ENCODE measurements around the gene CHD9NB. TPM values are rescaled to one million over a fixed set of nuclear protein-coding genes. Genes with fewer than 3 reads are reported as not detected.

The CHD9NB gene
- total RNA-seq, 1 experiment from 2014 or later = 2.9 TPM

DNA sequence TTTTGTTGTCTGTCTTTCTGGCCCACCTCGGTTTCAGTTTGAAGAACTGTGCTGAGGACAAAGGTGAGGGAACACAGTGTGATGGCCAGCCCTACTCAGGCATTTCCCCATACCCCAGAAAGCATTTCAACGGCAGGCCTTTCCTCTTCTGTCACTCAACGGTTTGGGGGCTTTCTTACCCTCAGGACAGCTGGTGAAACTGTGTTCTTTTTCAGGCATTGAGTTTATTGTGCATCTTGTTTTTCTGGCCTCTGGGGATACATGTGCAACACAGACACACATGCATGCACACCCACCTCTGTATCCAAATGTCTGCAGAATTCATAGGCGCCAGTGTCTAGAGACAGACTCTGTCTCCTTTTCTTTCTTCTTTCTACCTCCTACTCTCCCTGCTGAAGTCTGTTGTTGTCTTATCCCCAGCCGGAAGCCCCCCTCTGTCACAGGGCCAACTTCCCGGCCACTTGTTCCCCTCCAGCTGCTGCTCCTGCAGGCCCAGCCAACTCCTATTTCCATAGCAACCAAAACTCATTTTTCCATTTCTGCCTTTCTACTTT is 19.1 kb upstream of the CHD9NB start:
- intact Hi-C loops (cut with micrococcal nuclease) = no loop called here
- H3K27me3 Mint-ChIP-seq (ENCODE audit: insufficient read depth, unreplicated experiment) = no peaks in the 10 kb centered on the region

DNA sequence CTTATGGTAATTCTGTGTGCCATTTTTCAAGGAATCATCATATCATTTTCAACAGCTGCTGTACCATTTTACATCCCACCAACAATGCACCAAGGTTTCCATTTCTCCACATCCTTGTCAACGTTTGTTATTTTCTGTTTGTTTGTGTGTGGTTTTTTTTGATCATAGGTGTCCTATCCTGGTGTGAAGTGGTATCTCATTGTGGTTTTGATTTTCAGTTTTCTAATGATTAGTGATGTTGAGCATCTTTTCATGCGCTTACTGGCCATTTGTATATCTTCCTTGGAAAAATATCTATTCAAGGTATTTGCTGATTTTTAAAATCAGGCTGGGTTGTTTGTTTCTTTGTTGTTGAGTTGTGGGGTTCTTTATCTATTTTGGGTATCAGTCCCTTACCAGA is 17.1 kb upstream of the CHD9NB start:
- no peak for DNase-seq (ENCODE audit: unreplicated experiment)
- no TSS peak for BruUV-seq (replicated peaks)
- peaks cover 6% of the 10 kb centered on the region for H3K4me1 Mint-ChIP-seq (ENCODE audit: insufficient read depth, unreplicated experiment)

More for the DNA sequence above, 19.1 kb upstream of the CHD9NB start:
- ChIA-PET CTCF (no interaction called here), POLR2A (no interaction called here)
- no peak for DNase-seq (ENCODE audit: unreplicated experiment)
- Mint-ChIP-seq H3K27ac (ENCODE audit: low read depth, unreplicated experiment) (no peak overlapping the region), H3K4me3 (ENCODE audit: unreplicated experiment) (no peak overlapping the region), H3K9me3 (ENCODE audit: unreplicated experiment) (no peaks in the 10 kb centered on the region), H3K36me3 (ENCODE audit: insufficient read depth, unreplicated experiment) (peaks cover 29% of the 10 kb centered on the region), H3K4me1 (ENCODE audit: insufficient read depth, unreplicated experiment) (peaks cover 6% of the 10 kb centered on the region)
- TF ChIP-seq, protein P1, sequence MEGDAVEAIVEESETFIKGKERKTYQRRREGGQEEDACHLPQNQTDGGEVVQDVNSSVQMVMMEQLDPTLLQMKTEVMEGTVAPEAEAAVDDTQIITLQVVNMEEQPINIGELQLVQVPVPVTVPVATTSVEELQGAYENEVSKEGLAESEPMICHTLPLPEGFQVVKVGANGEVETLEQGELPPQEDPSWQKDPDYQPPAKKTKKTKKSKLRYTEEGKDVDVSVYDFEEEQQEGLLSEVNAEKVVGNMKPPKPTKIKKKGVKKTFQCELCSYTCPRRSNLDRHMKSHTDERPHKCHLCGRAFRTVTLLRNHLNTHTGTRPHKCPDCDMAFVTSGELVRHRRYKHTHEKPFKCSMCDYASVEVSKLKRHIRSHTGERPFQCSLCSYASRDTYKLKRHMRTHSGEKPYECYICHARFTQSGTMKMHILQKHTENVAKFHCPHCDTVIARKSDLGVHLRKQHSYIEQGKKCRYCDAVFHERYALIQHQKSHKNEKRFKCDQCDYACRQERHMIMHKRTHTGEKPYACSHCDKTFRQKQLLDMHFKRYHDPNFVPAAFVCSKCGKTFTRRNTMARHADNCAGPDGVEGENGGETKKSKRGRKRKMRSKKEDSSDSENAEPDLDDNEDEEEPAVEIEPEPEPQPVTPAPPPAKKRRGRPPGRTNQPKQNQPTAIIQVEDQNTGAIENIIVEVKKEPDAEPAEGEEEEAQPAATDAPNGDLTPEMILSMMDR (IDR thresholded peaks at IDR 0.05; ENCODE audit: unreplicated experiment) = no peak
- BruUV-seq (replicated peaks) = no TSS peak

DNA sequence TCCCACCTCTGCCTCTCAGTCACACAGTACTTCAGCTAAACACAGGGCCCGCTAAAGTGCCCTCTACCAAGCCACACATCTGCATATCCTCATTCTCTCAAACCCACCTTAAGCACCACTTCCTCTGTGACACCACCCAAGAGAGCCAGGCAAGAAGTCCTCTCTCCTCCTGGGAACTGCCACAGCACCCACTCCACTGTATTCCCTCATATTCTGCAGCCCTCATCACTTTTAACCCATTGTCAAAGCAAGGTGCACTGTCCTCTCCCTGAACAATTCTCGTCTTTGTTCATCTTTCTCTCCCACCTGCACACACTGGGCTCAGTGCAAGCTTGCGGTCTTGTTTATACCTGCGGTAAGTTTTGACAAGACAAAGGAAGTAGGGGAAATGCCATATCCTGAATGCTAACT is 15.7 kb upstream of the CHD9NB start:
- Mint-ChIP-seq H3K27ac (ENCODE audit: low read depth, unreplicated experiment) (no peak overlapping the region), H3K27me3 (ENCODE audit: insufficient read depth, unreplicated experiment) (no peaks in the 10 kb centered on the region), H3K9me3 (ENCODE audit: unreplicated experiment) (no peaks in the 10 kb centered on the region), H3K4me1 (ENCODE audit: insufficient read depth, unreplicated experiment) (peaks cover 6% of the 10 kb centered on the region), H3K4me3 (ENCODE audit: unreplicated experiment) (no peak overlapping the region), H3K36me3 (ENCODE audit: insufficient read depth, unreplicated experiment) (peaks cover 22% of the 10 kb centered on the region)
- DNase-seq (ENCODE audit: unreplicated experiment) = no peak
- ChIA-PET POLR2A (interaction anchor here (0.8 kb wide), 1 partner anchor 15 kb away, joined by 3 read pairs; no protein-coding TSS in a partner anchor), CTCF (no interaction called here)
- BruUV-seq (replicated peaks) = no TSS peak
- intact Hi-C loops (cut with micrococcal nuclease) = no loop called here
- TF ChIP-seq, protein P1 (IDR thresholded peaks at IDR 0.05; ENCODE audit: unreplicated experiment) = no peak

More for the DNA sequence above, 17.1 kb upstream of the CHD9NB start:
- peaks cover 29% of the 10 kb centered on the region for H3K36me3 Mint-ChIP-seq (ENCODE audit: insufficient read depth, unreplicated experiment)
- ChIA-PET POLR2A (interaction anchor here (1.1 kb wide), 1 partner anchor 30 kb away, joined by 3 read pairs; no protein-coding TSS in a partner anchor), CTCF (interaction anchor here (0.6 to 1.0 kb wide), 3 partner anchors 9 to 143 kb away, joined by 3 to 4 read pairs (median 3); partner anchors contain the start of gene CHD9)
- H3K27ac Mint-ChIP-seq (ENCODE audit: low read depth, unreplicated experiment) = no peak overlapping the region
- TF ChIP-seq, protein P1 (IDR thresholded peaks at IDR 0.05; ENCODE audit: unreplicated experiment) = no peak
- no peak overlapping the region for H3K4me3 Mint-ChIP-seq (ENCODE audit: unreplicated experiment)
- intact Hi-C loops (cut with micrococcal nuclease) = no loop called here
- no peaks in the 10 kb centered on the region for H3K9me3 Mint-ChIP-seq (ENCODE audit: unreplicated experiment)
- H3K27me3 Mint-ChIP-seq (ENCODE audit: insufficient read depth, unreplicated experiment) = no peaks in the 10 kb centered on the region

DNA sequence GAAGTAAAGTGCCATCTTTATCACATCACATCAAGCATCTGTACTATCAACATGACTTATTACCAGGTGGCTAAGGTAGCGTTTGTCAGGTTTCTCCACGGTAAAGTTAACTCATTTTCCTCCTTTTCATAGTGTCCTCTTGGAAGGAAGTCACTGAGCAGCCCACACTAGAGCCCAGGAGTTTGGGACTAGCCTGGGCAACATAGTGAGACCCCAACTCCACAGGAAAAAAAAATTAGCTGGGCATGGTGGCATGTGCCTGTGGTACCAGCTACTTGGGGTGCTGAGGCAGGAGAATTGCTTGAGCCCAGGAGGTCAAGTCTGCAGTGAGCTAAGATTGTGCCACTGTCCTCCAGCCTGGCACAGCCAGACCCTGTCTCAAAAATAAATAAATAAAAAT is 15.0 kb upstream of the CHD9NB start:
- POLR2A ChIA-PET = interaction anchor here (0.6 to 2.1 kb wide), 2 partner anchors 10 to 27 kb away, joined by 3 to 5 read pairs; no protein-coding TSS in a partner anchor
- no peaks in the 10 kb centered on the region for H3K9me3 Mint-ChIP-seq (ENCODE audit: unreplicated experiment)
- DNase-seq (ENCODE audit: unreplicated experiment) = no peak
- H3K27ac Mint-ChIP-seq (ENCODE audit: low read depth, unreplicated experiment) = no peak overlapping the region
- H3K27me3 Mint-ChIP-seq (ENCODE audit: insufficient read depth, unreplicated experiment) = no peaks in the 10 kb centered on the region
- intact Hi-C loops (cut with micrococcal nuclease) = no loop called here
- H3K4me1 Mint-ChIP-seq (ENCODE audit: insufficient read depth, unreplicated experiment) = peaks cover 6% of the 10 kb centered on the region
- TF ChIP-seq, protein P1 (IDR thresholded peaks at IDR 0.05; ENCODE audit: unreplicated experiment) = no peak
- CTCF ChIA-PET = no interaction called here
- peaks cover 22% of the 10 kb centered on the region for H3K36me3 Mint-ChIP-seq (ENCODE audit: insufficient read depth, unreplicated experiment)
- H3K4me3 Mint-ChIP-seq (ENCODE audit: unreplicated experiment) = no peak overlapping the region
- no TSS peak for BruUV-seq (replicated peaks)
